Fibroblast of villous mesenchyme (primary cell): ENCODE results near the gene SLBP. TPM values are rescaled to one million over a fixed set of nuclear protein-coding genes. Genes with fewer than 3 reads are reported as not detected.
"Not testable (repeated sequence)": the region's sequence is repeated elsewhere in the genome, so short reads cannot be mapped to it uniquely, and the experiment has no call there.

Source experiments
- DNase-seq: peaks from one replicate; pipeline ENCODE4 v3.0.0-alpha.2; 2010; ENCODE audit warnings: low read depth
- H3K4me3 ChIP-seq: 2 replicates; pipeline ENCODE4 v1.5.1; 2011; ENCODE audit warnings: low read depth, mild to moderate bottlenecking, low read length
- total RNA-seq: library from RNA; depleted of rRNA; stranded (reverse); fragments of >200 nt; gene quantifications from 2 replicates; pipeline ENCODE4 v1.2.3, GENCODE V29; 2012
- TF ChIP-seq, protein P1 (sequence below): IDR thresholded peaks from 2 replicates; pipeline ENCODE4 v1.5.1; 2012; ENCODE audit warnings: low read depth, mild to moderate bottlenecking, low read length; ENCODE audit not compliant: insufficient read depth

The SLBP gene
- total RNA-seq, 1 donor: 63.0 TPM

DNA sequence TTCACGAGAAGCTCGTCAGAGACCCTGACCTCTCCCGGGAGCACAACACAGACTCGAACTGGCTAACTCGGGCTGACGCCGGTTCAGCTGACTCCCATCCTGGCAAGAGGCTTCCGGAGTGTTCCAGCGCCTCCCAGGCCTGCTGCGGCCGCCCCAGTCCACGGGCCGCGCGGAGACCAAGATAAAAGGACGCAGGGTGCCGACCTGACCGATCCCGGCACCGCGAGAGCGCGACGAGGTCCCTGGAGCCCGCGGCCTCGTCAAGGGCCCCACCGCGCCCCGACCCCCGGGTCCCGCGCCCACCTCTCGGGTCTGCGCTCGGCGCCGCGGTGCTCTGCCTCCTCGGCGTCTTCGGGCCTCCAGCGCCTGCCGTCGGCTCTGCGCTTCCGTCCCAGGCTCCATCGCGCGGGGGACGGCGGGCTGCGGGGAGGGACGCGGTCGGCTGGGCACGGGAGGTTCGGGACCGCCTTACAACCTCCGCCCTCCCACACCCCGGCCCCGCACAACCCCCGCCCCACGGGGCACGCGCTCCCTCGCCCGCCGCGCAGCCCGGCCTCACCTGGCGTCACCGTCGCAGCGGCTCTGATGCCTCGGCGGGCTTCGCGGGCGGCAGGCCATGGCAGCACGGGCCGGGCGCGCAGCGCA is 426 bp downstream of the SLBP start:
- TF ChIP-seq, protein P1, sequence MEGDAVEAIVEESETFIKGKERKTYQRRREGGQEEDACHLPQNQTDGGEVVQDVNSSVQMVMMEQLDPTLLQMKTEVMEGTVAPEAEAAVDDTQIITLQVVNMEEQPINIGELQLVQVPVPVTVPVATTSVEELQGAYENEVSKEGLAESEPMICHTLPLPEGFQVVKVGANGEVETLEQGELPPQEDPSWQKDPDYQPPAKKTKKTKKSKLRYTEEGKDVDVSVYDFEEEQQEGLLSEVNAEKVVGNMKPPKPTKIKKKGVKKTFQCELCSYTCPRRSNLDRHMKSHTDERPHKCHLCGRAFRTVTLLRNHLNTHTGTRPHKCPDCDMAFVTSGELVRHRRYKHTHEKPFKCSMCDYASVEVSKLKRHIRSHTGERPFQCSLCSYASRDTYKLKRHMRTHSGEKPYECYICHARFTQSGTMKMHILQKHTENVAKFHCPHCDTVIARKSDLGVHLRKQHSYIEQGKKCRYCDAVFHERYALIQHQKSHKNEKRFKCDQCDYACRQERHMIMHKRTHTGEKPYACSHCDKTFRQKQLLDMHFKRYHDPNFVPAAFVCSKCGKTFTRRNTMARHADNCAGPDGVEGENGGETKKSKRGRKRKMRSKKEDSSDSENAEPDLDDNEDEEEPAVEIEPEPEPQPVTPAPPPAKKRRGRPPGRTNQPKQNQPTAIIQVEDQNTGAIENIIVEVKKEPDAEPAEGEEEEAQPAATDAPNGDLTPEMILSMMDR: no peak
- peak; percentile 64 for DNase-seq

DNA sequence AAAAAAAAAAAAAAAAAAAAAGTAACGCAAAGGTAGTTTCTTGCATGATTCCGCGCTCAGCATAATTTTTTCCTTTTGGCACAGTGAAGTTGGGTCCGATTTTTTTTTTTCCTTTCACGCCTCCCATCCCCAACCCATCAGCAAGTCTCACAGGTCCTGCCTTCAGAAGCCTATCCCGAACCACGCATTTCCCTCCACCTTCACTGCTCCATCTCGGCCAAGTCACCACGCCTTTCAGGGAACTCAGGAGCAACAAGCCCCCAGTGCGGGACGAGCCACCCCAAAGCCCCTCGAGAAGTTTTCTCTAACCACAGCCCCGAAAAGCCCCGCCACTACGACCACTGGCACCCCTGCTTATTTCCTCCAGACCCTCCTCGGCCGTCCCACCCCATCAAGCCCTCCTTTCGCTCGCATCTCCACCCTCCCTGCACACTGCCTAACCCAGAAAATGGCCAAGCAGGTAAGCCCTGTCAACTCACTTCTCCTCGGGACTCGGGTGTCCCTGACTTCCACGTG is 1.0 kb downstream of the SLBP start:
- peak; percentile 12 for DNase-seq
- peak overlapping the region; percentile 84 for H3K4me3 ChIP-seq
- TF ChIP-seq, protein P1: no peak

More for the DNA sequence above, 426 bp downstream of the SLBP start:
- H3K4me3 ChIP-seq: peak overlapping the region; percentile 84

DNA sequence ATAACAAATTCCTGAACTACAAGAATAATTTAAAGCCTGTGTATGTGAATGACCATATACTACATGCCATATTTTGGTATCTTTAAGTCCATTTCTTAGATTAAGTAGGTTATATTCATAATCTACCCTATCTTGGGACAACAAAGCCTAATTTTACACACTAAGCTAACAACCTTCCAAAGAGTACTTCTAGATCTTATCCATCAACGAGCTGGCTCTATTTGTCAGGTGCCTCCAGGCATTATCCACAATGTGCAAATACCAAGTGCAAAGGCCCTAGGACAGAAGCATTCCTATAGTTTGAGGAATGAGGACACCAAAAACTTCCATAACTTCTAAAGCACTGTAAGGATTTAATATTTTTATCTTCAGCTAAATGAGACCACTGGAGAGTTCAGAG is 3.5 kb downstream of the SLBP start:
- TF ChIP-seq, protein P1: no peak
- no peak for DNase-seq
- no peak overlapping the region for H3K4me3 ChIP-seq

DNA sequence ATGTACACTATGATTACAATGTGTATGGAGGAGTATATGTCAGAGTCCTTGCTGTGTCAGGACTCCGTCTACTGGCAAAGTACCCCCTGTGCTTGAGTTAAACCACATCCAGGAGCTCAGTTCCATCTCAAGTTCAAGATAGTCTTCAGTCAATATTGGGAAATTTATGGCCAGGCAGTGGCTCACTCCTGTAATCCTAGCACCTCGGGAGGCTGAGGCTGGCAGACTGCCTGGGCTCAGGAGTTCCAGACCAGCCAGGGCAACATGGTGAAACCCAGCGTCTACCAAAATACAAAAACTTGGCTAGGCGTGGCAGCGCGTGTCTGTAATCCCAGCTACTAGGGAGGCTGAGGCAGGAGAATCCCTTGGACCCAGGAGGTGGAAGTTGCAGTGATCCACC is 5.8 kb downstream of the SLBP start:
- DNase-seq: no peak
- TF ChIP-seq, protein P1: no peak
- H3K4me3 ChIP-seq: no peak overlapping the region

DNA sequence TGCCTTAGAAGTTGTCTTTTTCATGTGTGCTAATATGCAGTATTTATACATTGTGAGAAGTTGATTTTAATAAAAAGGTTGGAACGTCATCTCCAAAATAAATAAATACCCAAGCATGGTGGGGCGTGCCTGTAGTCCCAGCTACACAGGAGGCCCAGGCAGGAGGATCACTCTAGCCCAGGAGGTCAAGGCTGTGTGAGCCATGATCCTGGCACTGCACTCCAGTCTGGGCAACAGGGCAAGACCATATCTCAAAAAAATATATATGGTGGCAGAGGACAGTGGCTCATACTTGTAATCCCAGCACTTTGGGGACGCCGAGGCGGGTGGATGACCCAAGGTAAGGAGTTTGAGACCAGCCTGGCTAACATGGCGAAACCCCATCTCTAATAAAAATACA is 6.4 kb downstream of the SLBP start:
- no peak overlapping the region for H3K4me3 ChIP-seq
- TF ChIP-seq, protein P1: no peak
- DNase-seq: no peak

DNA sequence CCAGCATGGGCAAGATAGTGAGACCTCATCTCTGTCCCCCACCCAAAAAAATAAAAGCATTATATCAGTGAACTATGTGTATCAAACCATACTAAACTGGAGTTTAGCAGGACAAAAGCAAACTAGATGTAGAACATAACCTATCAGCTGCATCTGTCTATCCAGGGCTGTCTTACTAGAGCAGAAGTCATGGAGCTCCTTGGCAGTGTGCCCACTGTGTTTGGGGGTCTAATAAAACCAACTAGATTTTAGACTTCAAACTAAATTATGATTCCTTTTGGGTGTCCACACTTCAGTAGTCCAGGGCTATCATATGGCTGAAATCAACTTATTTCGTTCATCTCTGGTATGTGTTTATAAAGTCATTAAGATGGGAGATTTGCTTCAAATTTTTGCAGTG is 8.3 kb downstream of the SLBP start:
- TF ChIP-seq, protein P1: no peak
- H3K4me3 ChIP-seq: no peak overlapping the region
- DNase-seq: no peak

DNA sequence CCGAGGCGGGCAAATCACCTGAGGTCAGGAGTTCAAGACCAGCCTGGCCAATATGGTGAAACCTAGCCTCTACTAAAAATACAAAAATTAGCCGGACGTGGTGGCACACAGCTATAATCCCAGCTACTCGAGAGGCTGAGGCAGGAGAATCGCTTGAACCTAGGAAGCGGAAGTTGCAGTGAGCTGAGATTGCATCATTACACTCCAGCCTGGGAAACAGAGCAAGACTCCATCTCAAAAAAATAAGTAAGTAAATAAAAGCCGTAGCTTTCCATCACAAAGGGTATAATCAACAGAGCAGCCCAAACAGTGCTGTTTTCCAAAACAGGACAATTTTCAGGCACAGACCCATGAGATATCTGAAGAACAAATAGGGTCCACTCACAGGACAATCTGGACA is 10.4 kb downstream of the SLBP start:
- not testable (repeated sequence) for DNase-seq, H3K4me3 ChIP-seq
